Thyroid gland (tissue), 4 donors: ENCODE data around the gene HPN.

Source experiments
- POLR2A ChIP-seq, 2 donors: fragments of 450-650 bp; IDR thresholded peaks; one replicate each; pipeline ENCODE4 v1.6.1; 2017; ENCODE audit warnings: antibody characterized with exemption in 2 of 2, mild to moderate bottlenecking in 2 of 2, moderate library complexity in 1 of 2
- TF ChIP-seq, protein P1 (sequence below), 6 experiments: fragments of 200-600 bp in 3 of 6; fragments of 450-650 bp in 3 of 6; sonication (generic) in 3 of 6; IDR thresholded peaks; one replicate each; pipeline ENCODE4 v1.5.1; 2016 to 2019; ENCODE audit warnings: antibody characterized with exemption in 6 of 6, mild to moderate bottlenecking in 2 of 6, inconsistent platforms in 1 of 6, moderate library complexity in 1 of 6

DNA sequence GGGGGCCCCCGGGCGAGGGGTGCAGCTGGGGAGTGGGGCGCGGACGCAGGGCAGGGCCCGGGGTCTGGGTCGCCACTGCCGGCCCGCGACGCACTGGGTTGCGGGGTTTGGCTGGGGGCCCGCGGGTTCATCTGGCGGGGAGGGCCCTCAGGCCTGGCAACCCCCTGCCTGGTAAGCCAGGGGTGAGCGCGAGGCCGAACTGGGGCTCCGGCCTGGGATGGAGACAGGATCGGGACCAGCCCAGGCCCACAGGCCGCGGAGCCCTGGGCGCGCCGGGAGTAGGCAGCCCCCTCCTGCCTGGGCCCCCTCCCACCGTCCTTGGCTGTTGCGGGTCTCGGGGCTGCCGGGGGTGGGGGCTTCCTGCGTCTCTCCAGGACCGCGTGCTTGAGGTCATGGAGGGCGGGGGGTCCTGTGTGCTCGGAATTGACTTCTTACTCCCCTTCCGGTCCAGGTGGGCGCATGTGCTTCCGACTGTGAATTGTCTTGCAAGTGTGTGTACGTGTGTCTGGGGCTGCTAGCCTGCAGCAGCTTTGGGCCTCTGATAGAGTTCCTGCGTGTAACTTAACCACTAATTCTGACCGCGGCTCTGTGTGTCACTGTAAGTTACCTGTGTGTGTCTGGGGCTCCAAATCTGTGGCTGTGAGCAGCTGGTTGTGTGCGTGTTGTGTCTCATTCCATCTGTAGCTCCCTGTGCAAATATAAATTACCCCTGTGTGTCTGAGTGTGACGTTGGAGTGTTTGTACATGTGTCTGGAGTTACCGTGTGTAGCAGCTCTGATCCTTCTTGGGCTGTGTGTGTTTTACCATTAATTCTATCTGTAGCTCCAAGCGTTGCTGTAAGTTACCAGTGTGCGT lies 40.6 kb upstream of the HPN start:
- TF ChIP-seq, protein P1, sequence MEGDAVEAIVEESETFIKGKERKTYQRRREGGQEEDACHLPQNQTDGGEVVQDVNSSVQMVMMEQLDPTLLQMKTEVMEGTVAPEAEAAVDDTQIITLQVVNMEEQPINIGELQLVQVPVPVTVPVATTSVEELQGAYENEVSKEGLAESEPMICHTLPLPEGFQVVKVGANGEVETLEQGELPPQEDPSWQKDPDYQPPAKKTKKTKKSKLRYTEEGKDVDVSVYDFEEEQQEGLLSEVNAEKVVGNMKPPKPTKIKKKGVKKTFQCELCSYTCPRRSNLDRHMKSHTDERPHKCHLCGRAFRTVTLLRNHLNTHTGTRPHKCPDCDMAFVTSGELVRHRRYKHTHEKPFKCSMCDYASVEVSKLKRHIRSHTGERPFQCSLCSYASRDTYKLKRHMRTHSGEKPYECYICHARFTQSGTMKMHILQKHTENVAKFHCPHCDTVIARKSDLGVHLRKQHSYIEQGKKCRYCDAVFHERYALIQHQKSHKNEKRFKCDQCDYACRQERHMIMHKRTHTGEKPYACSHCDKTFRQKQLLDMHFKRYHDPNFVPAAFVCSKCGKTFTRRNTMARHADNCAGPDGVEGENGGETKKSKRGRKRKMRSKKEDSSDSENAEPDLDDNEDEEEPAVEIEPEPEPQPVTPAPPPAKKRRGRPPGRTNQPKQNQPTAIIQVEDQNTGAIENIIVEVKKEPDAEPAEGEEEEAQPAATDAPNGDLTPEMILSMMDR (IDR thresholded peaks at IDR 0.05) = no peak
- TF ChIP-seq POLR2A (IDR thresholded peaks at IDR 0.05) = no peak
